Right renal pelvis (tissue), 4 donors: Measurements from ENCODE around the gene DELE1. TPM values are rescaled to one million over a fixed set of nuclear protein-coding genes. Genes with fewer than 3 reads are reported as not detected.
"Not testable (repeated sequence)": the region's sequence is repeated elsewhere in the genome, so short reads cannot be mapped to it uniquely, and the experiment has no call there.

ENCODE experiments used
- DNase-seq, 4 donors: peaks; one replicate each; pipeline ENCODE4 v3.0.0-alpha.2; 2013; ENCODE audit warnings: low read depth in 4 of 4, low spot score in 3 of 4, missing footprints in 1 of 4
- polyA plus RNA-seq, 4 donors: library from polyadenylated mRNA; unstranded; fragments of 120-200 nt; gene quantifications; one replicate each; pipeline ENCODE4 v1.2.1, GENCODE V29; 2013; ENCODE audit not compliant: insufficient read length in 4 of 4

Gene DELE1
- polyA plus RNA-seq, 4 donors: 101 to 126 (median 117) TPM

DNA sequence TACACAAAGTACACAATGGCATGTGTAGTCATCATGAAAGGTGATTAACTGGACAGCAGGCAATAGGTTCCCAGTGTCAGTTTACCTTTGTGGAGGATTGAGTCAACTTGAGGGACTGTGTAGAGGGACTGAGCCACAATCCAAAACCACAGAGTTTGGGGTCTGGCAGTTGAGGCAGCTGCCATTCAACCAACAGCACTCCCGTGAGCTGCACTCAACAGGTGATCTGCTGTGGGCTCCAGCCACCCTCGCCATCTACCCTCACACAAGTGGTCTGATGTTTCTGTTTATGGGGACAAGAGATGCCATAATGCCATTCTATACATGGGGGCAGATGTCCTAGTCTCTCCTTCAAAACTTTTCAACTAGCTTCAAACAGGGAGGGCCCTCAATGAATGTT, 2.9 kb upstream of the DELE1 start:
- DNase-seq: no peak

- not testable (repeated sequence) for DNase-seq
Measured at GRCh38 chr5:141922827-141923447, 734 bp upstream of the DELE1 start.

GRCh38 chr5:141926434-141926833, 2.8 kb downstream of the DELE1 start:
- no peak for DNase-seq

GRCh38 chr5:141928051-141928450, 4.4 kb downstream of the DELE1 start:
- DNase-seq: no peak

GRCh38 chr5:141929398-141930058, 5.9 kb downstream of the DELE1 start:
- DNase-seq: no peak

- DNase-seq: no peak
Measured at GRCh38 chr5:141931694-141932093, 8.0 kb downstream of the DELE1 start.

GRCh38 chr5:141933151-141933550, 9.5 kb downstream of the DELE1 start:
- DNase-seq: no peak

DNA sequence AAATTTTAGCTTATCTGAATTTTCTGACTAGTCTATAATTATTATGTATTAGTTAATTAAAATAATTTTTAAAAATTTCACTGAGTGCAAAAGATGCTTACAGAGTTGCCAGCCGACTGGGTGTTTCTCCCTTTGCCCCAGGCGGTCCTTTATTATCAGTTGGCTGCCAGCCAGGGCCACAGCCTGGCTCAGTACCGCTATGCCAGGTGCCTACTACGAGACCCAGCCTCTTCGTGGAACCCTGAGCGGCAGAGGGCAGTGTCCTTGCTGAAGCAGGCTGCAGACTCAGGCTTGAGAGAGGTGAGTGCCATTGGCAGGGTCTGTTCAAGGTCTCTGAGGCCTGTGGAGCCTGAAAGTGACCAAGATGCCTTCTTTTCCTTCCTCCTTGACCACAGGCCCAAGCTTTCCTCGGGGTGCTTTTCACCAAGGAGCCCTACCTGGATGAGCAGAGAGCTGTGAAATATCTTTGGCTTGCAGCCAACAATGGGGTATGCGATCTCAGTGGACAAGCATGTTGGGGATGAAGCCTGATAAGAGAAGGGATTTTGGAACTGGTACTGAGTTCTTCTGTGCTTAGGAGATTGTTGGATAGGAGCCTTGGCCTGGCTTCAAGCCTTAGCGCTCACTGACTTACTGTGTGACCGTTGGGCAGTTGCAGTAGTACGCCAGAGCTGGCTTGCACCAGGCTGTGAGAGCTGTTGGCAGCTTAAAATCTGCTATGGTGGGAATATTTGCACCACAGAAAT, 10.6 kb downstream of the DELE1 start:
- DNase-seq: no peak

DNA sequence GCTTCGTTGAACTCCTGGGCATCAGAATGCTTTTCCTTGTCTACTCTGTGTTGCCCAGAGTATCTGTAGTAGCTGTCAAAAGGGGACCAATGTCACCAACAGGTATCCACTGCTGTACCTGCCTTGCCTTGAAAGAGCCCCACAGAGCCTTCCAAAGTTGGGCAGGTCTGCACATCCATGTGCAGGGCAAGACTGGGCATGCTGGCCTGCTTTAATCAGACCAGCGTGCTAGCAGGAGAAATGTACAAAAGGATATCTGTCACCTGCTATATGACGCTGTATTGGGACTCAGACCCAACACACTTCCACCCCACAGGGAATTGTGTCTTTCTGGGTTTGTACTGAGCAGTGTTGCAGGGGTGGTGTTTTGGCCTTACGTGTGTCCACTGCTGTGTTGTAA, 11.9 kb downstream of the DELE1 start:
- no peak for DNase-seq

DNA sequence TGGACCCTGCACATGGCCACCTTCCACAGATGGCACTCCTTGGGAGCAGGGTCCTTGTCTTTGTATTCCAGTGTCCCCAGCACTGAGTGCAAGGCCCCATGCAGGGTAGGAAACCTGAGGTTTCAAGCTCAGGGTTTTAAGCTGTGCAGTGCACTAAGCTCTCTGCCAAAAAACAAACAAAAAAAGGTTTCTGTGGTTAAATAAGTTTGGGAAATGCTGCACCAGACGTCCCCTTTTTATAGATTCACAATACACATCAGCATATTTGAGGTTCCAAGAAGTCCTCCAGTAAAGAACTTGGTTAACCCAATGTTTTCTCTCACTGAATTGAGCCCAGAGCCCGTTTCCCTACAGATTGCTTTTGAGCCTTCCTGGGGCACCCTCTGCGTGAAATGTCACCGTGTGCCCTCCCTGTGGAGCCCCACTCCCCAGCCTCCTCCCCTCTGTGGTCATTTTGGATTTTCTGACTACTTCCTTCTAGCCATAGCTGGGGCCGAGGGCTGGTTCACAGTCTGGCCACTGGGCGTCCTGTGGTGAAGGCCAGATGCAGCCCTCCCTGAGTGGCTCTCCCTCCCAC, 17.1 kb downstream of the DELE1 start:
- DNase-seq: no peak

- no peak for DNase-seq
Measured at GRCh38 chr5:141941307-141941706, 17.6 kb downstream of the DELE1 start.

- no peak for DNase-seq
Measured at GRCh38 chr5:141941779-141942178, 18.1 kb downstream of the DELE1 start.

GRCh38 chr5:141942185-141942857, 18.6 kb downstream of the DELE1 start:
- no peak for DNase-seq

DNA sequence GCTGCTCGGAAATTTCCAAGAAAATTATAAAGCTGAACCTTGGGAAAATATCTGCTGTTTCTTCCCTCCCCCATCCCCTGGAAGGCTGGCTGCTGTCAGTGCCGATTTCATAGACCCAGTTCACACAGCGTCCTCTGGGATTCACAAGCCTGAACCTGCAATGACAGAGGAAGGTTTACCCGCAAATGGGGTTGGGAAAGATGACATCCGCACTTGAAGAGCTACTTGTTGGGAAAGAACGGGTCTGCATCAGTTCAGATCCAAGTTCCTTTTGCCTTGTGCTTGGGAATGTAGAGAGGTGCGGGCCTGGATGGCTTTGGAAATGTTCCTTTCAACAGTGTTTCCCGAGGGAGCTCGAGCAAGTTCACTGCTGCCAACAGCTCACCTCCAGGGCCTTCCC, 20.4 kb downstream of the DELE1 start:
- DNase-seq: no peak

GRCh38 chr5:141945511-141946051, 21.9 kb downstream of the DELE1 start:
- DNase-seq: no peak

DNA sequence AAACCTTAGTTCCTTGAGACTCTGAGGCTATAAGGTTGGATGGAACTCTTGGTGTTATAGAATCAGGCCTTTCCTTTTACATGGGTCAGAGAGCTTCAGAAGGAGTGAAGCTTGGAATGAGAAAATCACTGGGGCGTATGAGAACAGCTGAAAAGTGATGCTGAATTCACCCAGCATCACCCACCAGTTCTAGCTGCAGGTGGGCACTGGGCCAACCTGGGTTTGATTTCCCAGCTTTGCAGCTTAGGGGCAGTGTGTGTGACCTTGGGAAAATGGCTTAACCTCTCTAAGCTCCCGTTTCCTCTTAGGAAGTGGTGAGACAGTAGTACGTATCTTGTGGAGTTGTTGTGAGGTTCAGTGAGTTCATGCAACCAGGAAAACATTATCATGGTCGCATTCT, 23.6 kb downstream of the DELE1 start:
- DNase-seq: no peak

DNA sequence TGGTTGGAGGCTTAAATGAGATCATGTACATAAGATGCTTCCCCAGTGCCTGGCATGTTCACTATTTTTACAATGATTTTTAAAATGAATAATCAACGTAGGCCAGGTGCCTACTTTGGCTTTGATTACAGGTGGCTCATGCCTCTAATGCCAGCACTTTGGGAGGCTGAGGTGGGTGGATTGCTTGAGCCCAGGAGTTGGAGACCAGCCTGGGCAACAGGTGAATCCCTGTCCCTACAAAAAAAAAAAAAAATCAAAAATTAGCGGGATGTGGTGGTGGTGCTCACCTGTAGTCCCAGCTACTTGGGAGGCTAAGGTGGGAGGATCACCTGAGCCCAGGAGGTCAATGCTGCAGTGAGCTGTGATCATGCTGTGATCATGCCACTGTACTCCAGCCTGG, 25.1 kb downstream of the DELE1 start:
- DNase-seq: no peak

- DNase-seq: no peak
Measured at GRCh38 chr5:141949511-141949910, 25.8 kb downstream of the DELE1 start.

DNA sequence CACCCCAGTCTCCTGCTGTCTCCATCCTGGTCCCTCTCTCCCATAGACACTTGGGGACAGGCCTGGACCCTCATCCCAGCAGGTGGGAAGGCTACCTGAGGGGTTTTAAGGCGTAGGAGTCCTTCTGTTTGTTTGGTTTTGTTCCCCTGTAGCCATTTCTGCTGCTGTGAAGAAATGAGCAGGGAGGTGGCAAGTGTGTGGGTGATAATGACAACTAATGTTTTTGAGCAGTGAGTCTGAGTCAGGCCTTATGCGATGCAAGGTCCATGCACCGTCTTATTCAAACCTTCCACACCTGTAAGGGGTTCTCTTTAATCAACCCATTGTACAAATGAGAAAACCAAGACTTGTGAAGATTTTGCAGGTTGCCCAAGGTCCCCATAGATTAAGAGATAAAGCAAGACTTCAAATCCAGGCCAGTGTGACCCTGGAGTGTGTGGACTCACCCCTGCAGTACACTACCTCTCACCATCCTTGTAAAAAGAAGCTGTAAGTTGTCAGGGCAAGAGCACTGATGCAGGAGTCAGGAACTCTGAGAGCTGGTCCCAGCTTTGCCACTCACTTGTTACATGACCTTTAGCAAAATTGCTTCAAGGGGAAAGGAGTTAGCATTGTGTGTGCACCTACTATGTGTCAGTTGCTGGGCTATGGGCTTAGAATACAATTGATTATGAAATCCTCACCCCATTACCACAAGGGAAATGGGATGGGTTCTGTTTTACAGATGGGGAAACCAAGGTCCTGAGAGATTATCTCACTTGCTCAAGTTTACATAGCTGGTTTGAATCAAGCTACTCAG, 26.7 kb downstream of the DELE1 start:
- DNase-seq: no peak

DNA sequence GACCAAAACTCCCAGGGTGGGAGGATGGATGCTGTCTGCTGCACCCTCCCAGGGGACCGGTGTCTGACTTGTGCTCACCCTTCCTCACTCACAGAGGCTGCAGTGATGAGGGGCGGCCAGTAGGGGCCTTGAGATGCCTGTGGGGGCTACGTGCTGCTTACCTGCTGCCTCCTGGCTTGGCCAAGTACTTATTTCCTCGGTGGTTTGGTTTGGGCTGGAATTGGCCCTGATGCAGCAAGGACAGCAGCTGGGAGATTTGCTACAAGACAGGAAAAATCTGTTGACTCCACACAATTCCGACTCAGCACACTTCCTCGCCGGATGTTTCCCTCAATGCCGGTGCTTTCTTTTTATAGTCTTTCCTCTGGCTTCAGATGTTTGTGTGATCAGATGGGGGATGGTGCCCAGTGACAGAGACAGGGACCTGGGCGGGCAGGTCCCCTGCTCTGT, 27.7 kb downstream of the DELE1 start:
- DNase-seq: peak in 1 of 4 donors; percentile 40
